ENCODE data around the gene MFSD6. TPM values are rescaled to one million over a fixed set of nuclear protein-coding genes. Genes with fewer than 3 reads are reported as not detected.

MFSD6 gene
- total and polyA plus RNA-seq, 2 of the 8 experiments (the other 6 are each of a cell fraction or from before 2014, with no cell fraction given) = 1.8 to 5.1 TPM

DNA sequence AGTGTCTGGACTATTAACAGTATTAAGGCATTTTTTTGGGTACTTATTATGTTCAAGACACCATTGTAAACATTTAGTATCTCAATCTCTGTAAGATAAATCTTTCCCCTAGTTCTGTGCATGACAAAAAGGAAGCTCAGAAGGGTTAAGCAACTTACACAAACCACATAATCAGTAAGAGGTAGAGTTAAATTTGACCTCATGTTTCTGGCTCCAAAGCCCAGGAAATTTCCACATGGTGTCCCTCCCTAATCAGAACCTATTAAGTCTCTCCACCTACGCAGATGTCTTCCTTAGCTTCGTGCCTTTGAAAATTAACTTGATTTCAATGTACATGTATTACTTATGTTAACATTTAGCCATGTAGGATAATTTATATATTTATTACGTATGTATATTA lies 2.0 kb downstream of the MFSD6 start (continued):
- TF ChIP-seq POU5F1 (IDR thresholded peaks at IDR 0.05; ENCODE audit: low read depth, low read length) (no peak), GTF2F1 (IDR thresholded peaks at IDR 0.05; ENCODE audit: borderline replicate concordance, low read depth, low read length) (no peak), POLR2AphosphoS5 (IDR thresholded peaks at IDR 0.05; ENCODE audit: low read depth, low read length) (no peak), ZNF274 (IDR thresholded peaks at IDR 0.05; ENCODE audit: borderline replicate concordance, extremely low read depth, low read length) (no peak), TAF7 (optimal IDR thresholded peaks at IDR 0.05; ENCODE audit: borderline replicate concordance, low read depth, low read length) (no peak), POLR2A (IDR thresholded peaks at IDR 0.05; ENCODE audit: control extremely low read depth in 1 of 2, low read depth in 2 of 2, low read length in 2 of 2) (no peak), NRF1 (IDR thresholded peaks at IDR 0.05; ENCODE audit: low read depth, low read length) (no peak), KDM4A (IDR thresholded peaks at IDR 0.05; ENCODE audit: low read depth, low read length, severe bottlenecking) (no peak)
- TF ChIP-seq, protein P1, sequence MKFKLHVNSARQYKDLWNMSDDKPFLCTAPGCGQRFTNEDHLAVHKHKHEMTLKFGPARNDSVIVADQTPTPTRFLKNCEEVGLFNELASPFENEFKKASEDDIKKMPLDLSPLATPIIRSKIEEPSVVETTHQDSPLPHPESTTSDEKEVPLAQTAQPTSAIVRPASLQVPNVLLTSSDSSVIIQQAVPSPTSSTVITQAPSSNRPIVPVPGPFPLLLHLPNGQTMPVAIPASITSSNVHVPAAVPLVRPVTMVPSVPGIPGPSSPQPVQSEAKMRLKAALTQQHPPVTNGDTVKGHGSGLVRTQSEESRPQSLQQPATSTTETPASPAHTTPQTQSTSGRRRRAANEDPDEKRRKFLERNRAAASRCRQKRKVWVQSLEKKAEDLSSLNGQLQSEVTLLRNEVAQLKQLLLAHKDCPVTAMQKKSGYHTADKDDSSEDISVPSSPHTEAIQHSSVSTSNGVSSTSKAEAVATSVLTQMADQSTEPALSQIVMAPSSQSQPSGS (IDR thresholded peaks at IDR 0.05; ENCODE audit: low read length) = no peak
